GM12873 (cell line): Measurements from ENCODE around the gene LGALS4.

ENCODE experiments used
- TF ChIP-seq, protein P1 (sequence below): IDR thresholded peaks from 2 replicates; pipeline ENCODE4 v1.5.1; 2012; ENCODE audit warnings: low read depth, mild to moderate bottlenecking, moderate library complexity, low read length, control low read depth; ENCODE audit not compliant: insufficient read depth; ENCODE audit errors: missing control alignments

LGALS4 gene

DNA sequence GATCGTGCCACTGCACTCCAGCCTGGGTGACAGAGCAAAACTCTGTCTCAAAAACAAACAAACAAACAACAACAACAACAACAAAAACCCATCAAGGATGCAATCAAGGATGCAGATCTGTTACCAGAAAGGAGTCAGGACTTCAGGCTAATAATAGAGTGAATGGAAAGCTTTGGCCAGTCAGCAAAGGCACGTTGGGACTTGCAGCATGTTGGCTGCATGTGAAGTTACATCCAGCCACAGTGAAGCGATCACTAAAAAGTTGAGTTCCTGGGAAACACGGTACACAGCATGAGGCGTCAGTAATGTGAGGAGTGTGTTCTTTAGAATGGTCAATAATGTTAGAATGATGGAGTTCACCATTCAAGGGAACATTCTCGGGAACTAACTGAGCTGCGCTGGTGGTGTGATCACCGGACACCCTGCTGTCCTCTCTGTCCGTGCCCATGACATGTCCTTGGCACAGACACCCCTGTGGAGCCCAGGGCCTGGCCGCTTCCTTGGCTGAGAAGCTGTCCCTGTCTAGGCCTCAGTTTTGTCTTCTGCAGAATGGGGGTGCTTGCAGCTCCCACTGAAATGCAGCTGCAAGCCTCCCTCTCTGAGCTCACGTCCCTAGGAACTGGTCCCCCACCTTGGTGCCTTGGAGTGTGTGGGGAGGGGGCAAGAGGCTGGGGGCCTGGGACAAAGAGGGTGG lies 26.0 kb downstream of the LGALS4 start:
- TF ChIP-seq, protein P1, sequence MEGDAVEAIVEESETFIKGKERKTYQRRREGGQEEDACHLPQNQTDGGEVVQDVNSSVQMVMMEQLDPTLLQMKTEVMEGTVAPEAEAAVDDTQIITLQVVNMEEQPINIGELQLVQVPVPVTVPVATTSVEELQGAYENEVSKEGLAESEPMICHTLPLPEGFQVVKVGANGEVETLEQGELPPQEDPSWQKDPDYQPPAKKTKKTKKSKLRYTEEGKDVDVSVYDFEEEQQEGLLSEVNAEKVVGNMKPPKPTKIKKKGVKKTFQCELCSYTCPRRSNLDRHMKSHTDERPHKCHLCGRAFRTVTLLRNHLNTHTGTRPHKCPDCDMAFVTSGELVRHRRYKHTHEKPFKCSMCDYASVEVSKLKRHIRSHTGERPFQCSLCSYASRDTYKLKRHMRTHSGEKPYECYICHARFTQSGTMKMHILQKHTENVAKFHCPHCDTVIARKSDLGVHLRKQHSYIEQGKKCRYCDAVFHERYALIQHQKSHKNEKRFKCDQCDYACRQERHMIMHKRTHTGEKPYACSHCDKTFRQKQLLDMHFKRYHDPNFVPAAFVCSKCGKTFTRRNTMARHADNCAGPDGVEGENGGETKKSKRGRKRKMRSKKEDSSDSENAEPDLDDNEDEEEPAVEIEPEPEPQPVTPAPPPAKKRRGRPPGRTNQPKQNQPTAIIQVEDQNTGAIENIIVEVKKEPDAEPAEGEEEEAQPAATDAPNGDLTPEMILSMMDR, result no peak

DNA sequence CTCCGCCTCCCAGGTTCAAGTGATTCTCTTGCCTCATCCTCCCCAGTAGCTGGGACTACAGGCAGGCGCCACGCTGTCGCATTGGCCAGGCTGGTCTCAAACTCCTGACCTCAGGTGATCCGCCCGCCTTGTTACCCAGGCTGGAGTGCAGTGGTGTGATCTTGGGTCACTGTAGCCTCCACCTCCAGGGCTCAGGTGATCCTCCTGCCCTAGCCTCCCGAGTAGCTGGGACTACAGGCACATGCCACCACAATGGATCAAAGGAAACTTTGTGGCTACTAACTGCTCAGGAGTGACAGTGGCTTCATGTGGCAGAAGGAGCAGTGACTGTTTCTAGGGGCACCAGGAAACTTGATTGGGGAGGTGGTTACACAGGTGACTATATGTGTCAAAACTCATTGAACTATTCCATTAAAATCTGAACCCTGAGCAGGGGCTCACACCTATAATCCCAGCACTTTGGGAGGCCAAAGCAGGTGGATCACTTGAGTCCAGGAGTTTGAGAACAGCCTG lies 27.5 kb downstream of the LGALS4 start:
- TF ChIP-seq, protein P1, result no peak

DNA sequence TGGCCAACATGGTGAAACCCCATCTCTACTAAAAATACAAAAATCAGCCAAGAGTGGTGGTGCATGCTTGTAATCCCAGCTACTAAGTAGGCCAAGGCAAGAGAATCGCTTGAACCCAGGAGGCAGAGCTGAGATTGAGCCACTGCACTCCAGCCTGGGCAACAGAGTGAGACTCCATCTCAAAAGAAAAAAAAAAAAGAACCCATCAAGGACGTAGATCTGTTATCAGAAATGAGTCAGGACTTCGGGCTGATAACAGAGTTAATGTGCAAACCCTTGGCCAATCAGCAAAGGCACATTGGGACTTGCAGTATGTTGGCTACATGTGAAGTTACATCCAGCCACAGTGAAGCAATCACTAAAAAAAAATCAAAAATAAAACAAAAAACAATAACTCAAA lies 28.5 kb downstream of the LGALS4 start:
- TF ChIP-seq, protein P1, result no peak

DNA sequence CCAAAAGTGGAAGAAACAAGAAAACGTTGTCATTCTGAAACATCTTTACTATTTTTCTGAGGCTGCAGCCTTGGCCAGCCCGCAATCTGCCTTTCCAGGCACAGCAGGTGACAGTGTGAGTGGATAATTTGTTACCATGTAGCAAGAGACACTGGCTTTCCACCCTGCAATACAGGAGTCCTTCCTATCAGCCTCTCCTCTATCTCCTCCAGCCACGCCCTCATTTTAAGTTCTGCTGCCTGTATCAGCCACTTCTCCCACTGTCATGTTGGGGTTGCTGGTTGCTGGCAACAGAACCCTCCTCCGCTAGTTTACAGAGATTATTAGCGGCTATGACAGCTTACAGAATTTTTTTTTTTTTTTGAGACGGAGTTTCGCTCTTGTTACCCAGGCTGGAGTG lies 31.7 kb downstream of the LGALS4 start:
- TF ChIP-seq, protein P1, result no peak

DNA sequence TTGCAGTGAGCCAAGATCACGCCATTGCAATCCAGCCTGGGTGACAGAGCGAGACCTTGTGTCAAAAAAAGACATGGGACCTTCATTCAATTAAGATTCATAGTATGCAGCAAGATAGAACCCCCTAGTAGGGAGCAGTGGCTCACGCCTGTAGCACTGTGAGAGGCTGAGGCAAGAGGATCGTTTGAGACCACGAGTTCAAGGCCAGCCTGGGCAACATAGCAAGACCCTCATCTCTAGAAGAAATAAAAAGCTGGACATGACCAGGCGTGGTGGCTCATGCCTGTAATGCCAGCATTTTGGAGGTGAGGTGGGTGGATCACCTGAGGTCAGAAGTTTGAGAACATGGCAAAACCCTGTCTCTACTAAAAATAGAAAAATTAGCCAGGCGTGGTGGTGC lies 32.3 kb downstream of the LGALS4 start:
- TF ChIP-seq, protein P1, result no peak

DNA sequence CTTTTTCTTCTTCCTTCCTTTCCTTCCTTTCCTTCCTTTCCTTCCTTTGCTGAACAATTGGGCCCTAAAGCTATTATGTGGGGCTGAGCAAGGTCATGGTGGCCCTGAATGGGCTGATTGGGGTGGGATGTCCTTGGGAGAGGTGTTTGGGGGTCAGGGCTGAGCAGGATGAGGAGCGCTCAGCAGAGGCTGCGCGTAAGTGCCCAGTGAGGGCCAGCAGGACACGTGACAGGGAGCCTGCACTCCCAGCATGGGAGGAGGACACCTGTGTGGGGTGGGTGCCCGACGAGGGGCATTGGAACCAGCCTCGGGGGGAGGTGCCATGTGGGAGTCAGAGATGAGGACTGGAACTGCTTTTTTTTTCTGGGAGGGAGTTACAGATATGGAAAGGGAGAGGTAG lies 34.0 kb downstream of the LGALS4 start:
- TF ChIP-seq, protein P1, result no peak

DNA sequence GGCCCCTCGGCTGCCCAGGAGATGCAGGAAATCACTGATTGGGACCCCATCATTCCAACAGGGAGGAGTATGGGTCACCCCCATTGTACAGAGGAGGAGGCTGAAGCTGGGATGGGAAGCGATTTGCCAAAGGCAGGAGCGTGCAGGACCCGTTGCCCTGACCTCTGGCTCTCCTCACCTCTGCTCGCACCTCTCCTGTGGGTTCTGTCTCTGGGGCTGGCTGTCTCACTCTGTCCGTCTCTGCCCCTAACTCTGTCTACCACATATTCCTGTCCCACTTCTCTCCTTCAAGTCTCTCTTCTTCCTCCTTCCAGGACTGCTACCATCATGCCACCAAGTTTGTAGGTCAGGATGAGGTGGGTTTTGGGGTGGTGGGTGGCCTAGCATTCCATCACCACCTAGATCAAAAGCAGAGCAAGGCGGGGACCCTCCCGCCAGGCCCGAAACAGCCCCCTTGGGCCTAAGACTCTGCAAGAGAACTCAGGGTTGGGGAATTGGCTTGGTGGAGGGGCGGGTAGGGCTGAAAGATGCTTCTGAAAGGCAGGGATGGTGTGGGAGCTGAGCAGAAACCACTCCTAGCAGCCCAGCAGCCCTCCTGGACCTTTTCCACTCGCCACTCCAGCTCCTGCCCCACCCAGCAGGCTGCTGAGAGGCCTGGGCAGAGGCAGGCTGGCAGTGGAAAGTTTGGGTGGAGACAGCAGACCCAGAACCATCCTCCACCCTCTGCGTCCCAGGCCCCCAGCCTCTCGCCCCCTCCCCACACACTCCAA lies 38.4 kb downstream of the LGALS4 start:
- TF ChIP-seq, protein P1, result no peak
